Measurements from ENCODE around the gene ATG4C. TPM values are rescaled to one million over a fixed set of nuclear protein-coding genes. Genes with fewer than 3 reads are reported as not detected.
"Not testable (repeated sequence)": the region's sequence is repeated elsewhere in the genome, so short reads cannot be mapped to it uniquely, and the experiment has no call there.

ATG4C gene
- total and polyA plus RNA-seq, 10 of the 15 experiments (the other 5 are each of a cell fraction or from before 2014, with no cell fraction given) = 8.1 to 30.9 (median 18.9) TPM

DNA sequence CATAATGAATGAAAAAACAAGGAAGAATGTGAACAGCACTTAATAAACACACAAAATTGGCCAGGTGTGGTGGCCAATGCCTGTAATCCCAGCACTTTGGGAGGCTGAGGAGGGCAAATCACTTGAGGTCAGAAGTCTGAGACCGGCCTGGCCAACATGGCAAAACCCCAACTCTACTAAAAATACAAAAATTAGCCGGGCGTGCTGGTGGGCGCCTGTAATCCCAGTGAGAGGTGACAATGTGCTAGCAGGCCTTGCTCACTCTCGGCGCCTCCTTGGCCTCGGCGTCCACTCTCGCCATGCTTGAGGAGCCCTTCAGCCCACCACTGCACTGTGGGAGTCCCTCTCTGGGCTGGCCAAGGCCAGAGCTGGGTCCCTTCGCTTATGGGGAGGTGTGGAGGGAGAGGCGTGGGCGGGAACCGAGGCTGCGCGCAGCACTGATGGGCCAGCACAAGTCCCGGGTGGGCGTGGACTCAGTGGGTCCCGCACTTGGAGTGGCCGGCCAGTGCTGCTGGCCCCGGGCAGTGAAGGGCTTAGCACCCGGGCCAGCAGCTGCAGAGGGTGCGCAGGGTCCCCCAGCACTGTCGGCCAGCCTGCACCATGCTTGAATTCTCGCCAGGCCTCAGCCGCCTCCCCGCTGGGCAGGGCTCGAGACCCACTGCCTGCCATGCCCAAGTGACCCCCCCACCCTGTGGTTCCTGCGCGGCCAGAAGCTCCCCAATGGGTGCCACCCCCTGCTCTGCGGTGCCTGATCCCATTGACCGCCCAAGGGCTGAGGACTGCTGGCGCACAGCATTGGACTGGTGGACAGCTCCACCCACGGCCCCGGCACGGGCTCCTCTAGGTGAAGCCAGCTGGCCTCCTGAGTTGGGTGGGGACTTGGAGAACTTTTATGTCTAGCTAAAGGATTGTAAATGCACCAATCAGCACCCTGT lies 30.6 kb upstream of the ATG4C start:
- in situ Hi-C loops (cut with MboI) (no loop called here), intact Hi-C loops (cut with micrococcal nuclease; ENCODE audit: unreplicated experiment) (no loop called here)
- no peaks in the 10 kb centered on the region for H3K27me3 ChIP-seq (replicated peaks in 1 of 2; ENCODE audit: control insufficient read depth in 2 of 2, insufficient read depth in 2 of 2, low read length in 1 of 2)
- ATAC-seq = no peak
- H3K4me3 ChIP-seq = no peak overlapping the region
- no peaks in the 10 kb centered on the region for H3K79me2 ChIP-seq (ENCODE audit: control insufficient read depth, insufficient read depth, low read length)
- no peak for FAIRE-seq
- no peaks in the 10 kb centered on the region for H3K36me3 ChIP-seq (ENCODE audit: control insufficient read depth in 2 of 2, insufficient read depth in 2 of 2, low read length in 1 of 2)
- no peaks in the 10 kb centered on the region for H3K4me1 ChIP-seq (ENCODE audit: control insufficient read depth, insufficient read depth, low read length)
- H3K9ac ChIP-seq (ENCODE audit: control insufficient read depth, insufficient read depth, low read length) = no peak overlapping the region
- H3K27ac ChIP-seq (ENCODE audit: control insufficient read depth, insufficient read depth) = no peak overlapping the region
- CTCF ChIA-PET = interaction anchor here (1.0 to 2.2 kb wide), 2 partner anchors 245 to 578 kb away, joined by 3 to 8 read pairs; no protein-coding TSS in a partner anchor
- H3K9me3 ChIP-seq (replicated peaks; ENCODE audit: control insufficient read depth, insufficient read depth, low read length) = no peaks in the 10 kb centered on the region; the same call in 2 of the 3 replicates
- no peak for DNase-seq (ENCODE audit: low read depth, low spot score)
- no peak overlapping the region for H2AFZ ChIP-seq (ENCODE audit: control insufficient read depth, low read depth, low read length)
- no TSS peak for BruUV-seq (replicated peaks)
- RAD21 ChIA-PET (ENCODE audit: unreplicated experiment) = no interaction called here
- TF ChIP-seq IKZF1 (conservative IDR thresholded peaks at IDR 0.05) (no peak), CREM (IDR thresholded peaks at IDR 0.05; ENCODE audit: low read depth) (no peak), HDAC6 (IDR thresholded peaks at IDR 0.05; ENCODE audit: unreplicated experiment) (no peak), WRNIP1 (IDR thresholded peaks at IDR 0.05; ENCODE audit: borderline replicate concordance, low read depth, low read length) (no peak), STAT3 (IDR thresholded peaks at IDR 0.05; ENCODE audit: low read depth, low read length) (no peak), YBX1 (IDR thresholded peaks at IDR 0.05) (no peak), KAT2A (conservative IDR thresholded peaks at IDR 0.05; ENCODE audit: control insufficient read depth, low read depth, low read length) (no peak), CHD2 (IDR thresholded peaks at IDR 0.05; ENCODE audit: borderline replicate concordance, low read depth, low read length) (no peak), PML (IDR thresholded peaks at IDR 0.05; ENCODE audit: low read length) (no peak), KLF5 (IDR thresholded peaks at IDR 0.05; ENCODE audit: partially characterized antibody) (no peak)
- TF ChIP-seq, protein P1, sequence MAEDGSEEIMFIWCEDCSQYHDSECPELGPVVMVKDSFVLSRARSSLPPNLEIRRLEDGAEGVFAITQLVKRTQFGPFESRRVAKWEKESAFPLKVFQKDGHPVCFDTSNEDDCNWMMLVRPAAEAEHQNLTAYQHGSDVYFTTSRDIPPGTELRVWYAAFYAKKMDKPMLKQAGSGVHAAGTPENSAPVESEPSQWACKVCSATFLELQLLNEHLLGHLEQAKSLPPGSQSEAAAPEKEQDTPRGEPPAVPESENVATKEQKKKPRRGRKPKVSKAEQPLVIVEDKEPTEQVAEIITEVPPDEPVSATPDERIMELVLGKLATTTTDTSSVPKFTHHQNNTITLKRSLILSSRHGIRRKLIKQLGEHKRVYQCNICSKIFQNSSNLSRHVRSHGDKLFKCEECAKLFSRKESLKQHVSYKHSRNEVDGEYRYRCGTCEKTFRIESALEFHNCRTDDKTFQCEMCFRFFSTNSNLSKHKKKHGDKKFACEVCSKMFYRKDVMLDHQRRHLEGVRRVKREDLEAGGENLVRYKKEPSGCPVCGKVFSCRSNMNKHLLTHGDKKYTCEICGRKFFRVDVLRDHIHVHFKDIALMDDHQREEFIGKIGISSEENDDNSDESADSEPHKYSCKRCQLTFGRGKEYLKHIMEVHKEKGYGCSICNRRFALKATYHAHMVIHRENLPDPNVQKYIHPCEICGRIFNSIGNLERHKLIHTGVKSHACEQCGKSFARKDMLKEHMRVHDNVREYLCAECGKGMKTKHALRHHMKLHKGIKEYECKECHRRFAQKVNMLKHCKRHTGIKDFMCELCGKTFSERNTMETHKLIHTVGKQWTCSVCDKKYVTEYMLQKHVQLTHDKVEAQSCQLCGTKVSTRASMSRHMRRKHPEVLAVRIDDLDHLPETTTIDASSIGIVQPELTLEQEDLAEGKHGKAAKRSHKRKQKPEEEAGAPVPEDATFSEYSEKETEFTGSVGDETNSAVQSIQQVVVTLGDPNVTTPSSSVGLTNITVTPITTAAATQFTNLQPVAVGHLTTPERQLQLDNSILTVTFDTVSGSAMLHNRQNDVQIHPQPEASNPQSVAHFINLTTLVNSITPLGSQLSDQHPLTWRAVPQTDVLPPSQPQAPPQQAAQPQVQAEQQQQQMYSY (CRISPR knock-in tag; IDR thresholded peaks at IDR 0.05) = no peak
- TF ChIP-seq, protein P2, sequence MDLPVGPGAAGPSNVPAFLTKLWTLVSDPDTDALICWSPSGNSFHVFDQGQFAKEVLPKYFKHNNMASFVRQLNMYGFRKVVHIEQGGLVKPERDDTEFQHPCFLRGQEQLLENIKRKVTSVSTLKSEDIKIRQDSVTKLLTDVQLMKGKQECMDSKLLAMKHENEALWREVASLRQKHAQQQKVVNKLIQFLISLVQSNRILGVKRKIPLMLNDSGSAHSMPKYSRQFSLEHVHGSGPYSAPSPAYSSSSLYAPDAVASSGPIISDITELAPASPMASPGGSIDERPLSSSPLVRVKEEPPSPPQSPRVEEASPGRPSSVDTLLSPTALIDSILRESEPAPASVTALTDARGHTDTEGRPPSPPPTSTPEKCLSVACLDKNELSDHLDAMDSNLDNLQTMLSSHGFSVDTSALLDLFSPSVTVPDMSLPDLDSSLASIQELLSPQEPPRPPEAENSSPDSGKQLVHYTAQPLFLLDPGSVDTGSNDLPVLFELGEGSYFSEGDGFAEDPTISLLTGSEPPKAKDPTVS (IDR thresholded peaks at IDR 0.05; ENCODE audit: low read depth, low read length) = no peak
- H3K4me2 ChIP-seq (ENCODE audit: control insufficient read depth, insufficient read depth) = no peak overlapping the region
- SMC1A ChIA-PET (ENCODE audit: uncharacterized antibody, unreplicated experiment) = interaction anchor here (0.9 kb wide), 1 partner anchor 88 kb away, joined by 3 read pairs; no protein-coding TSS in a partner anchor
- POLR2A ChIA-PET = no interaction called here
- 77% methylated on average over 35 of the region's 35 CpGs for WGBS (ENCODE audit: insufficient coverage, insufficient replicate concordance, low lambda C conversion rate, missing lambda C conversion rate)
- H4K20me1 ChIP-seq (ENCODE audit: control insufficient read depth, insufficient read depth) = no peaks in the 10 kb centered on the region

DNA sequence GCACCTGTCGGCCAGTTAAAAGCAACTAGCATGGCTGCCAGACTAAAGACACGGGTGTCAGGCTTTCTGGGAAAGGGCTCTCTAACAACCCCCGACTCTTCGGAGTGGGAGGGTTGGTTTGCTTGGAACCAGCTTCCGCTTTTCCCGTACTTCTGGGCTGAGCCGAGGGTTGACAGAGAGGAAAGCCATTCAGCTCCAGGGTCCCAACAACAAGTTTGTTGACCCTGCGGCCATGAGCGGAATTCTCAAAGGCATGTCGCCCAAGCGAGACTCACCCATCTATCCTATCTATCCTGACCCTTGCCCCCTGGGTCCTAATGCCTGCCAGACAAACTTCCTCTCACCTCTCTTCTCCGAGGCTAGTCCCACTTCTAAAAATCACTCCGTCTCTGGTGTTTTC lies 29.0 kb upstream of the ATG4C start:
- in situ Hi-C loops (cut with MboI); H3K36me3 ChIP-seq (ENCODE audit: control insufficient read depth in 2 of 2, insufficient read depth in 2 of 2, low read length in 1 of 2); H3K9me3 ChIP-seq (replicated peaks; ENCODE audit: control insufficient read depth, insufficient read depth, low read length); intact Hi-C loops (cut with micrococcal nuclease; ENCODE audit: unreplicated experiment); H3K9ac ChIP-seq (ENCODE audit: control insufficient read depth, insufficient read depth, low read length); H3K4me3 ChIP-seq; FAIRE-seq; POLR2A ChIA-PET; H4K20me1 ChIP-seq (ENCODE audit: control insufficient read depth, insufficient read depth); DNase-seq (ENCODE audit: low read depth, low spot score); H3K27me3 ChIP-seq (replicated peaks in 1 of 2; ENCODE audit: control insufficient read depth in 2 of 2, insufficient read depth in 2 of 2, low read length in 1 of 2); BruUV-seq (replicated peaks); H3K4me2 ChIP-seq (ENCODE audit: control insufficient read depth, insufficient read depth); RAD21 ChIA-PET (ENCODE audit: unreplicated experiment); H3K27ac ChIP-seq (ENCODE audit: control insufficient read depth, insufficient read depth); H3K79me2 ChIP-seq (ENCODE audit: control insufficient read depth, insufficient read depth, low read length); H2AFZ ChIP-seq (ENCODE audit: control insufficient read depth, low read depth, low read length); H3K4me1 ChIP-seq (ENCODE audit: control insufficient read depth, insufficient read depth, low read length); ATAC-seq: not testable (repeated sequence)
- ChIA-PET SMC1A (ENCODE audit: uncharacterized antibody, unreplicated experiment) (interaction anchor here (0.8 kb wide), 1 partner anchor 238 kb away, joined by 3 read pairs; no protein-coding TSS in a partner anchor), CTCF (interaction anchor here (1.3 to 2.2 kb wide), 2 partner anchors 9 to 247 kb away, joined by 5 to 8 read pairs; no protein-coding TSS in a partner anchor)
- 51% methylated on average over 9 of the region's 13 CpGs for WGBS (ENCODE audit: insufficient coverage, insufficient replicate concordance, low lambda C conversion rate, missing lambda C conversion rate)
